Osteoblast (primary cell): ENCODE results near the gene INO80C. TPM values are rescaled to one million over a fixed set of nuclear protein-coding genes. Genes with fewer than 3 reads are reported as not detected.

Experiments used
- DNase-seq: peaks from one replicate; pipeline ENCODE4 v3.0.0; 2011; ENCODE audit warnings: low spot score, mixed read lengths; ENCODE audit not compliant: insufficient read length; ENCODE audit errors: missing footprints
- H2AFZ ChIP-seq: 2 replicates; pipeline ENCODE4 v1.6.0; 2011; ENCODE audit warnings: mild to moderate bottlenecking, low read length
- H3K27ac ChIP-seq: 2 replicates; pipeline ENCODE4 v1.5.1; 2011; ENCODE audit warnings: mild to moderate bottlenecking, low read depth, low read length, moderate library complexity
- H3K27me3 ChIP-seq: 2 replicates; pipeline ENCODE4 v1.6.0; 2012; ENCODE audit warnings: mild to moderate bottlenecking, control low read depth, inconsistent platforms, low read length, moderate library complexity; ENCODE audit not compliant: insufficient read depth
- H3K36me3 ChIP-seq: 2 replicates; pipeline ENCODE4 v1.5.1; 2011; ENCODE audit warnings: mild to moderate bottlenecking, low read length, control low read depth, moderate library complexity; ENCODE audit not compliant: insufficient read depth
- H3K4me1 ChIP-seq: 2 replicates; pipeline ENCODE4 v1.5.1; 2011; ENCODE audit warnings: mild to moderate bottlenecking, low read length, control low read depth, moderate library complexity; ENCODE audit not compliant: insufficient read depth
- H3K4me2 ChIP-seq: 2 replicates; pipeline ENCODE4 v1.6.0; 2011; ENCODE audit warnings: mild to moderate bottlenecking, low read length; ENCODE audit not compliant: insufficient read depth
- H3K4me3 ChIP-seq: fragments of 200-600 bp; sonication (generic); 3 replicates; pipeline ENCODE4 v1.5.1; 2012; ENCODE audit warnings: mild to moderate bottlenecking, low read length, inconsistent platforms; ENCODE audit not compliant: insufficient read depth
- H3K79me2 ChIP-seq: 2 replicates; pipeline ENCODE4 v1.6.0; 2012; ENCODE audit warnings: mild to moderate bottlenecking, low read length, control low read depth, inconsistent platforms; ENCODE audit not compliant: insufficient read depth
- H3K9me3 ChIP-seq: 2 replicates; pipeline ENCODE4 v1.5.1; 2011; ENCODE audit warnings: low read depth, low read length, control low read depth
- H4K20me1 ChIP-seq: 2 replicates; pipeline ENCODE4 v1.6.0; 2012; ENCODE audit warnings: mild to moderate bottlenecking, low read length, control low read depth; ENCODE audit not compliant: insufficient read depth
- CTCF ChIP-seq: IDR thresholded peaks from 2 replicates; pipeline ENCODE4 v1.5.1; 2011; ENCODE audit warnings: mild to moderate bottlenecking, low read depth, low read length, moderate library complexity; ENCODE audit errors: extremely low read depth
- small RNA-seq: library from RNA; depleted of rRNA; stranded (forward); fragments of <200 nt; gene quantifications from one replicate; pipeline ENCODE3, GENCODE V24; 2012
- total RNA-seq: library from RNA; depleted of rRNA; stranded (reverse); fragments of >200 nt; gene quantifications from 2 replicates; pipeline ENCODE4 v1.2.3, GENCODE V29; 2012

Gene INO80C
- total RNA-seq, 1 donor, result 9.0 TPM

- TF ChIP-seq CTCF, result no peak
- H3K4me2 ChIP-seq, result no peak overlapping the region
- H3K79me2 ChIP-seq, result no peaks in the 10 kb centered on the region
- H4K20me1 ChIP-seq, result no peaks in the 10 kb centered on the region
- no peak overlapping the region for H3K4me3 ChIP-seq
- H3K27me3 ChIP-seq, result no peaks in the 10 kb centered on the region
- no peaks in the 10 kb centered on the region for H3K4me1 ChIP-seq
- no peak for DNase-seq
- H3K36me3 ChIP-seq, result no peaks in the 10 kb centered on the region
- H3K27ac ChIP-seq, result no peak overlapping the region
- no peaks in the 10 kb centered on the region for H3K9me3 ChIP-seq
- H2AFZ ChIP-seq, result no peak overlapping the region
Observed at GRCh38 chr18:35422237-35422636, 75.5 kb downstream of the INO80C start.

- Histone ChIP-seq H3K79me2 (no peaks in the 10 kb centered on the region), H3K4me3 (no peak overlapping the region), H3K9me3 (no peaks in the 10 kb centered on the region), H4K20me1 (no peaks in the 10 kb centered on the region), H3K27me3 (no peaks in the 10 kb centered on the region), H3K27ac (no peak overlapping the region), H2AFZ (no peak overlapping the region), H3K36me3 (no peaks in the 10 kb centered on the region), H3K4me2 (no peak overlapping the region), H3K4me1 (peaks cover 11% of the 10 kb centered on the region)
- no peak for TF ChIP-seq CTCF
- no peak for DNase-seq
Observed at GRCh38 chr18:35418610-35419009, 79.2 kb downstream of the INO80C start.

Small RNA genes lying within 50 kb of the gene (small RNA-seq; reads per million reads assigned to genes)
- not detected for gene AC007998.5

Other genes with a start within 250 kb of the INO80C start
- gene ZSCAN30, start 207.7 kb downstream of the INO80C start, total RNA-seq, result 16.6 and 17.7 TPM in 2 replicates
- gene ZNF24, start 153.5 kb downstream of the INO80C start, total RNA-seq, result 27.4 and 29.7 TPM in 2 replicates
- gene ZNF396, start 120.6 kb downstream of the INO80C start, total RNA-seq, result 1.8 and 3.3 TPM in 2 replicates
- 775 and 796 TPM in 2 replicates for gene GALNT1, start 83.8 kb upstream of the INO80C start, total RNA-seq